Measurements from ENCODE around the gene ABCB8.

ABCB8 gene

DNA sequence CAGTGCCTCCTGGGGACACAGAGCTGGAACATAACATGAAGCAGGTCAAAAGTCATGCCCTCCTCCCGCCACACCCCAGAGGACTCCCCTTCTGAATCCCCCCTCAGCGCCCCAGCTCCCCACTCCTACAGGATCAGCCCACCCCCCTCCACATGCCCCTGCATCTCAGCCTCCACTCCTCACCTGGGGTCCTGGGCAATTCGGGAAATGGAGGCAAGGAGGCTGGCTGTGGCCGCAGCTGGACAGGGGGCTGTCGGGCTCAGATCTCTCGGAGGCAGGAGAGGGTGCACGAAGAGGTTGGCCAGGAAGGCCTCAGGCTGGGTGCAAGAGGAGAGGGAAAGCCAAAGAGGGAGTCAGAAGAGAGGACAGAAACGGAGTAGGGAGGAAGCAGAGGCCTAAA is 11.7 kb upstream of the ABCB8 start:
- H3K4me1 ChIP-seq (ENCODE audit: control insufficient read depth in 1 of 2, insufficient read depth in 2 of 2, low read length in 2 of 2), result peaks cover 6 to 26% of the 10 kb centered on the region in 2 donors
- H3K4me3 ChIP-seq (ENCODE audit: low read depth in 1 of 2, low read length in 2 of 2), result no peak overlapping the region
- peaks cover 25% of the 10 kb centered on the region for H3K27me3 ChIP-seq (ENCODE audit: low read depth, low read length)
- H3K9me3 ChIP-seq (ENCODE audit: control insufficient read depth in 1 of 2, low read length in 2 of 2), result no peaks in the 10 kb centered on the region
- no peaks in the 10 kb centered on the region for H3K36me3 ChIP-seq (ENCODE audit: control insufficient read depth in 1 of 2, insufficient read depth in 2 of 2, low read length in 2 of 2)
- no peak overlapping the region for H3K27ac ChIP-seq (ENCODE audit: low read length)

GRCh38 chr7:151016942-151017341 is 11.3 kb upstream of the ABCB8 start:
- Histone ChIP-seq H3K27me3 (ENCODE audit: low read depth, low read length) (peaks cover 25% of the 10 kb centered on the region), H3K27ac (ENCODE audit: low read length) (no peak overlapping the region), H3K36me3 (ENCODE audit: control insufficient read depth in 1 of 2, insufficient read depth in 2 of 2, low read length in 2 of 2) (no peaks in the 10 kb centered on the region), H3K9me3 (ENCODE audit: control insufficient read depth in 1 of 2, low read length in 2 of 2) (no peaks in the 10 kb centered on the region), H3K4me1 (ENCODE audit: control insufficient read depth in 1 of 2, insufficient read depth in 2 of 2, low read length in 2 of 2) (peaks cover 6 to 26% of the 10 kb centered on the region in 2 donors), H3K4me3 (ENCODE audit: low read depth in 1 of 2, low read length in 2 of 2) (no peak overlapping the region)

GRCh38 chr7:151017370-151017952 is 10.8 kb upstream of the ABCB8 start:
- peaks cover 21% of the 10 kb centered on the region for H3K27me3 ChIP-seq (ENCODE audit: low read depth, low read length)
- no peaks in the 10 kb centered on the region for H3K9me3 ChIP-seq (ENCODE audit: control insufficient read depth in 1 of 2, low read length in 2 of 2)
- peaks cover 6 to 26% of the 10 kb centered on the region in 2 donors for H3K4me1 ChIP-seq (ENCODE audit: control insufficient read depth in 1 of 2, insufficient read depth in 2 of 2, low read length in 2 of 2)
- no peak overlapping the region for H3K27ac ChIP-seq (ENCODE audit: low read length)
- no peak overlapping the region for H3K4me3 ChIP-seq (ENCODE audit: low read depth in 1 of 2, low read length in 2 of 2)
- no peaks in the 10 kb centered on the region for H3K36me3 ChIP-seq (ENCODE audit: control insufficient read depth in 1 of 2, insufficient read depth in 2 of 2, low read length in 2 of 2)

DNA sequence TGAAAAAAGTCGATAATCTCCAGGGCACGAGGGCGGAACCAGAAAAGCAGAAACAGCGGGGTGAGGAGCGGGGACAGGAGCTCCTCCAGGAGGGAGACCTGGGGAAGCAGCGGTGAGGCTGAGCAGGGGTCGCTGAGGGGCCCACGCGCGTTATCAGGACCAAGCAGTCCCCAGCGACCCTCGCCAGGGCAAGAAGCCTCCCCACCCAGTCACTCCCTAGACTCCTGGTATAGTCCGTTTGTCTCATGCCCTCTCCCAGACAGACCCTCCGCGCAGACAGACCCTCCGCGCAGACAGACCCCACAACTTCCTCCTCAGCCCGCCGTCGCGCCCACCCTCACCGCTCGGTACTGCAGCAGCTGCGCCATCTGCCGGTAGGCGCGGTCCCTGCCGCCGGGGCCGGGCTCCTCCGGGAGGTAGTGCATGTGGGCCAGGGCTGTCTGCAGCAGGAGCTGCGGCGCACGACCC is 10.3 kb upstream of the ABCB8 start:
- no peaks in the 10 kb centered on the region for H3K9me3 ChIP-seq (ENCODE audit: control insufficient read depth in 1 of 2, low read length in 2 of 2)
- H3K4me3 ChIP-seq (ENCODE audit: low read depth in 1 of 2, low read length in 2 of 2), result peak overlapping the region; percentile 11 to 50
- peaks cover under 1 to 21% of the 10 kb centered on the region in 2 donors for H3K4me1 ChIP-seq (ENCODE audit: control insufficient read depth in 1 of 2, insufficient read depth in 2 of 2, low read length in 2 of 2)
- peaks cover 20% of the 10 kb centered on the region for H3K27me3 ChIP-seq (ENCODE audit: low read depth, low read length)
- no peak overlapping the region for H3K27ac ChIP-seq (ENCODE audit: low read length)
- H3K36me3 ChIP-seq (ENCODE audit: control insufficient read depth in 1 of 2, insufficient read depth in 2 of 2, low read length in 2 of 2), result no peaks in the 10 kb centered on the region

GRCh38 chr7:151018421-151019129 is 9.7 kb upstream of the ABCB8 start:
- Histone ChIP-seq H3K27ac (ENCODE audit: low read length) (no peak overlapping the region), H3K36me3 (ENCODE audit: control insufficient read depth in 1 of 2, insufficient read depth in 2 of 2, low read length in 2 of 2) (no peaks in the 10 kb centered on the region), H3K4me1 (ENCODE audit: control insufficient read depth in 1 of 2, insufficient read depth in 2 of 2, low read length in 2 of 2) (peaks cover 0 to 15% of the 10 kb centered on the region in 2 donors), H3K9me3 (ENCODE audit: control insufficient read depth in 1 of 2, low read length in 2 of 2) (no peaks in the 10 kb centered on the region), H3K4me3 (ENCODE audit: low read depth in 1 of 2, low read length in 2 of 2) (peak overlapping the region; percentile 11 to 50), H3K27me3 (ENCODE audit: low read depth, low read length) (peaks cover 20% of the 10 kb centered on the region)

DNA sequence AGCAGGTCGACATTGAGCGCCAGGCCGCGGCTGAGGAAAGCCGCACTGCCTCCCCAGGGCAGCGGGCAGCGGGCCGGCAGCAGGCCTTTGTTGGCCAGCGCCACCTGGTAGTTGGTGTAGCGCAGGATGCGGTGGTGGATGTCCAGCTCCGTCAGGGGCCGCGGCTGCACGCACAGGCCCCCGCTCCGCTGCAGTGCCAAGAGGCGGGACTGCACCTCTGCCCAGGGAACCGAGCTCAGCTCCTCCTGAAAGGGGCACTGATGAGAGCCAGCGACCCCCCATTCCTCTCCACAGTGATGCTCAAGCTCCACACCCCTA is 9.2 kb upstream of the ABCB8 start:
- Histone ChIP-seq H3K27me3 (ENCODE audit: low read depth, low read length) (peaks cover 20% of the 10 kb centered on the region), H3K27ac (ENCODE audit: low read length) (no peak overlapping the region), H3K36me3 (ENCODE audit: control insufficient read depth in 1 of 2, insufficient read depth in 2 of 2, low read length in 2 of 2) (no peaks in the 10 kb centered on the region), H3K4me3 (ENCODE audit: low read depth in 1 of 2, low read length in 2 of 2) (peak overlapping the region in 1 of 2 donors; percentile 48), H3K9me3 (ENCODE audit: control insufficient read depth in 1 of 2, low read length in 2 of 2) (no peaks in the 10 kb centered on the region), H3K4me1 (ENCODE audit: control insufficient read depth in 1 of 2, insufficient read depth in 2 of 2, low read length in 2 of 2) (peaks cover 0 to 10% of the 10 kb centered on the region in 2 donors)

- Histone ChIP-seq H3K36me3 (ENCODE audit: control insufficient read depth in 1 of 2, insufficient read depth in 2 of 2, low read length in 2 of 2) (no peaks in the 10 kb centered on the region), H3K4me3 (ENCODE audit: low read depth in 1 of 2, low read length in 2 of 2) (no peak overlapping the region), H3K27me3 (ENCODE audit: low read depth, low read length) (peaks cover 20% of the 10 kb centered on the region), H3K27ac (ENCODE audit: low read length) (no peak overlapping the region), H3K9me3 (ENCODE audit: control insufficient read depth in 1 of 2, low read length in 2 of 2) (no peaks in the 10 kb centered on the region), H3K4me1 (ENCODE audit: control insufficient read depth in 1 of 2, insufficient read depth in 2 of 2, low read length in 2 of 2) (peaks cover 0 to 9% of the 10 kb centered on the region in 2 donors)
Observed at GRCh38 chr7:151020231-151020630, 8.0 kb upstream of the ABCB8 start.

DNA sequence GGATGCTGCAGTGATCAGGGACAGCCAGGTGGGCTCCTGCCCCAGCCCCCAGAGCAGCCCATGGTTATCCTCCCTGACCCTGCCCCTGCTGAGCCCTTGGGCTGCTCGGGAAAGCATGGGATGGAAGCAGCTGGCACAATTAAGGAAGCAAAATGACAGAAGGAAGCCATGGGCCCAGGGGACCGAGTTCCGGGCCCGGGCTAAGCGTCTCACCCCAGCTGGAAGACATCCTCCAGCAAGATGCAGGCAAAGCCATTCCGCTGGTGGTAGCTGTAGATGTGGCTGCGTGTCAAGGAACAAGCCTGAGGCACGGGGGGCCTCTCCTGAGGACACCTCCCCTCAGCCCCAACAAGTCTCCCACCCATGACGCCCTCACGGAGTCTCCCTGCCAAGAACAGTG is 5.0 kb upstream of the ABCB8 start:
- no peak overlapping the region for H3K4me3 ChIP-seq (ENCODE audit: low read depth in 1 of 2, low read length in 2 of 2)
- no peak overlapping the region for H3K27ac ChIP-seq (ENCODE audit: low read length)
- H3K4me1 ChIP-seq (ENCODE audit: control insufficient read depth in 1 of 2, insufficient read depth in 2 of 2, low read length in 2 of 2), result peaks cover 0 to 4% of the 10 kb centered on the region in 2 donors
- H3K27me3 ChIP-seq (ENCODE audit: low read depth, low read length), result peaks cover 15% of the 10 kb centered on the region
- H3K36me3 ChIP-seq (ENCODE audit: control insufficient read depth in 1 of 2, insufficient read depth in 2 of 2, low read length in 2 of 2), result no peaks in the 10 kb centered on the region
- H3K9me3 ChIP-seq (ENCODE audit: control insufficient read depth in 1 of 2, low read length in 2 of 2), result no peaks in the 10 kb centered on the region

DNA sequence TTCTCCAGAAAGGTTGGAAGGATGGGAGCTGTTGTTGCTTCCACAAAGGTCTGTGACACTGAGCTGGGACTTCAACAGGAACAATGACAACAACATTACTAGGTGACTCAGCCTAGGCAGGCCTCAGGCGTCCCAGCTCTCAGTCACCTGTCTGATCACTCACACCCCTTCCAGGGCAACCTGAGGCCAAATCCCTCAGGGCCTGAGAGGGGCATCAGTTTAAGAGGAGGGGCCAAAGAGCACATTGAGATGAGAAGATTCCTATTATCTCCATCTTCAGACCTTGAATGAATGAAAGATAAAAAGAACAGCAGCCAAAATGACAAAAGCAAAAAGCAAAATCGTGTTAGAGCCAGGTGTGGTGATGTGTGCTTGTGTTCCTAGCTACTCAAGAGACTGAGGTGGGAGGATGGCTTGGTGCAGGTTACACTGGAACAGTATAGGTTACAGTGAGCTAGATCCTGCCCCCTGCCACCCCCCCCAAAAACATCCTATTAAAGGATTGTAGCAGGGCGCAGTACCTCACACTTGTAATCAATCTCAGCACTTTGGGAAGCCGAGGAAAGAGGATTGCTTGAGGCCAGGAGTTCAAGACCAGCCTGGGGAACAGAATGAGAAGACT is 3.7 kb upstream of the ABCB8 start, which contains the start of gene ATG9B:
Gene ATG9B (minus strand): TSS at position 60 of the 622 bp plus-strand sequence. CDS start 71 bp downstream, outside the sequence.
- peaks cover 0 to 7% of the 10 kb centered on the region in 2 donors for H3K4me1 ChIP-seq (ENCODE audit: control insufficient read depth in 1 of 2, insufficient read depth in 2 of 2, low read length in 2 of 2)
- H3K9me3 ChIP-seq (ENCODE audit: control insufficient read depth in 1 of 2, low read length in 2 of 2), result no peaks in the 10 kb centered on the region
- H3K36me3 ChIP-seq (ENCODE audit: control insufficient read depth in 1 of 2, insufficient read depth in 2 of 2, low read length in 2 of 2), result no peaks in the 10 kb centered on the region
- peaks cover 8% of the 10 kb centered on the region for H3K27me3 ChIP-seq (ENCODE audit: low read depth, low read length)
- H3K27ac ChIP-seq (ENCODE audit: low read length), result no peak within 1 kb of the TSS
- no peak within 1 kb of the TSS for H3K4me3 ChIP-seq (ENCODE audit: low read depth in 1 of 2, low read length in 2 of 2)

- no peaks in the 10 kb centered on the region for H3K36me3 ChIP-seq (ENCODE audit: control insufficient read depth in 1 of 2, insufficient read depth in 2 of 2, low read length in 2 of 2)
- H3K4me3 ChIP-seq (ENCODE audit: low read depth in 1 of 2, low read length in 2 of 2), result no peak overlapping the region
- H3K4me1 ChIP-seq (ENCODE audit: control insufficient read depth in 1 of 2, insufficient read depth in 2 of 2, low read length in 2 of 2), result peaks cover 0 to 7% of the 10 kb centered on the region in 2 donors
- no peaks in the 10 kb centered on the region for H3K9me3 ChIP-seq (ENCODE audit: control insufficient read depth in 1 of 2, low read length in 2 of 2)
- H3K27ac ChIP-seq (ENCODE audit: low read length), result no peak overlapping the region
- no peaks in the 10 kb centered on the region for H3K27me3 ChIP-seq (ENCODE audit: low read depth, low read length)
Observed at GRCh38 chr7:151025924-151026671, 2.2 kb upstream of the ABCB8 start.

Measured in muscle layer of duodenum (tissue), 2 donors.